ENCODE measurements around the gene C12orf76.

The C12orf76 gene

GRCh38 chr12:109991586-109991985, 56.7 kb downstream of the C12orf76 start (continued):
- TF ChIP-seq ZNF398 (tag by site-specific recombination; IDR thresholded peaks at IDR 0.05) = no peak
- TF ChIP-seq ZBTB48 (tag by site-specific recombination; IDR thresholded peaks at IDR 0.05) = no peak
- no peak for TF ChIP-seq HOXD13 (CRISPR knock-in tag; IDR thresholded peaks at IDR 0.05; ENCODE audit: borderline replicate concordance)
- no peak for TF ChIP-seq ZNF473 (tag by site-specific recombination; IDR thresholded peaks at IDR 0.05)
- no peak for TF ChIP-seq KLF1 (tag by site-specific recombination; IDR thresholded peaks at IDR 0.05)
- TF ChIP-seq ZNF664 (tag by site-specific recombination; IDR thresholded peaks at IDR 0.05) = no peak
- TF ChIP-seq EGR2 (tag by site-specific recombination; IDR thresholded peaks at IDR 0.05; ENCODE audit: low read depth) = no peak
- no peak for TF ChIP-seq ZNF449 (tag by site-specific recombination; IDR thresholded peaks at IDR 0.05)
- no peak for TF ChIP-seq MEIS1 (CRISPR knock-in tag; IDR thresholded peaks at IDR 0.05; ENCODE audit: borderline replicate concordance)
- no peak for TF ChIP-seq ZBTB1 (tag by site-specific recombination; IDR thresholded peaks at IDR 0.05)
- no peak for TF ChIP-seq OVOL3 (tag by site-specific recombination; IDR thresholded peaks at IDR 0.05)
- TF ChIP-seq ZNF596 (tag by site-specific recombination; IDR thresholded peaks at IDR 0.05) = no peak
